IPS-18c (cell line): ENCODE results near the gene ZNF324.
"Not testable (repeated sequence)": the region's sequence is repeated elsewhere in the genome, so short reads cannot be mapped to it uniquely, and the experiment has no call there.

ENCODE experiments used
- H3K4me3 ChIP-seq: 2 replicates; pipeline ENCODE4 v1.7.0; 2013; ENCODE audit warnings: low read depth, mild to moderate bottlenecking, low read length, moderate library complexity; ENCODE audit not compliant: insufficient read depth
- H3K9me3 ChIP-seq: one replicate; pipeline ENCODE4 v1.6.1; 2013; ENCODE audit warnings: mild to moderate bottlenecking, low read length, moderate library complexity; ENCODE audit not compliant: control insufficient read depth, insufficient read depth

ZNF324 gene

GRCh38 chr19:58482372-58482771 lies 15.5 kb downstream of the ZNF324 start:
- Histone ChIP-seq H3K9me3 (no peaks in the 10 kb centered on the region), H3K4me3 (no peak overlapping the region)

- no peak overlapping the region for H3K4me3 ChIP-seq
- H3K9me3 ChIP-seq = no peaks in the 10 kb centered on the region
Observed at GRCh38 chr19:58483776-58484175, 16.9 kb downstream of the ZNF324 start.

GRCh38 chr19:58484349-58484748 lies 17.5 kb downstream of the ZNF324 start:
- H3K4me3 ChIP-seq, H3K9me3 ChIP-seq: not testable (repeated sequence)

GRCh38 chr19:58491393-58491792 lies 24.5 kb downstream of the ZNF324 start:
- peaks cover 4% of the 10 kb centered on the region for H3K9me3 ChIP-seq
- H3K4me3 ChIP-seq = no peak overlapping the region

GRCh38 chr19:58492265-58492664 lies 25.4 kb downstream of the ZNF324 start:
- H3K4me3 ChIP-seq = no peak overlapping the region

GRCh38 chr19:58497634-58498170 lies 30.8 kb downstream of the ZNF324 start:
- Histone ChIP-seq H3K9me3 (no peaks in the 10 kb centered on the region), H3K4me3 (no peak overlapping the region)

More at GRCh38 chr19:58492265-58492664, 25.4 kb downstream of the ZNF324 start:
- peaks cover 4% of the 10 kb centered on the region for H3K9me3 ChIP-seq

- H3K4me3 ChIP-seq = peak overlapping the region; percentile 80
Observed at GRCh38 chr19:58498316-58499020, 31.6 kb downstream of the ZNF324 start.

GRCh38 chr19:58499021-58499927 lies 32.4 kb downstream of the ZNF324 start:
- Histone ChIP-seq H3K9me3 (no peaks in the 10 kb centered on the region), H3K4me3 (peak overlapping the region; percentile 80)

More at GRCh38 chr19:58498316-58499020, 31.6 kb downstream of the ZNF324 start:
- H3K9me3 ChIP-seq = no peaks in the 10 kb centered on the region

- no peaks in the 10 kb centered on the region for H3K9me3 ChIP-seq
- peak overlapping the region; percentile 76 for H3K4me3 ChIP-seq
Observed at GRCh38 chr19:58500242-58500641, 33.4 kb downstream of the ZNF324 start.

GRCh38 chr19:58507602-58508223 lies 40.8 kb downstream of the ZNF324 start:
- not testable (repeated sequence) for H3K4me3 ChIP-seq, H3K9me3 ChIP-seq

GRCh38 chr19:58509731-58510083 lies 42.8 kb downstream of the ZNF324 start:
- H3K9me3 ChIP-seq = no peaks in the 10 kb centered on the region
- no peak overlapping the region for H3K4me3 ChIP-seq

GRCh38 chr19:58510084-58510862 lies 43.4 kb downstream of the ZNF324 start:
- no peak overlapping the region for H3K4me3 ChIP-seq
- no peaks in the 10 kb centered on the region for H3K9me3 ChIP-seq

GRCh38 chr19:58511353-58512208 lies 44.7 kb downstream of the ZNF324 start, which contains the start of gene SLC27A5:
SLC27A5 (minus strand) TSS chr19:58511992; CDS start chr19:58511955, 37 bp downstream.
- H3K9me3 ChIP-seq = no peaks in the 10 kb centered on the region
- H3K4me3 ChIP-seq = no peak within 1 kb of the TSS

- Histone ChIP-seq H3K9me3 (no peaks in the 10 kb centered on the region), H3K4me3 (no peak overlapping the region; the same call in 1 of the 2 replicates)
Observed at GRCh38 chr19:58513213-58513693, 46.4 kb downstream of the ZNF324 start.

GRCh38 chr19:58513694-58514563 lies 47.0 kb downstream of the ZNF324 start:
- peaks cover under 1% of the 10 kb centered on the region for H3K9me3 ChIP-seq
- peak overlapping the region; percentile 45 for H3K4me3 ChIP-seq
